GM18499 (cell line): Measurements from ENCODE around the gene MAEA.
"Not testable (repeated sequence)": the region's sequence is repeated elsewhere in the genome, so short reads cannot be mapped to it uniquely, and the experiment has no call there.

ENCODE experiments used
- ATAC-seq: cut with Tn5 transposase; IDR thresholded peaks from one replicate; pipeline ENCODE4 v1.9.1; 2021; ENCODE audit warnings: moderate number of reproducible peaks; ENCODE audit not compliant: insufficient read depth, unreplicated experiment

MAEA gene

GRCh38 chr4:1363513-1363912, 73.8 kb downstream of the MAEA start:
- no peak for ATAC-seq

GRCh38 chr4:1364217-1364616, 74.5 kb downstream of the MAEA start:
- ATAC-seq = no peak

GRCh38 chr4:1364748-1365147, 75.1 kb downstream of the MAEA start:
- no peak for ATAC-seq

- ATAC-seq = no peak
Measured at GRCh38 chr4:1365271-1366178, 75.8 kb downstream of the MAEA start.

- no peak for ATAC-seq
Measured at GRCh38 chr4:1366371-1367229, 76.9 kb downstream of the MAEA start.

GRCh38 chr4:1367230-1367935, 77.7 kb downstream of the MAEA start:
- ATAC-seq = no peak

GRCh38 chr4:1367936-1368289, 78.2 kb downstream of the MAEA start:
- ATAC-seq = no peak

- no peak for ATAC-seq
Measured at GRCh38 chr4:1368421-1369090, 78.9 kb downstream of the MAEA start.

- no peak for ATAC-seq
Measured at GRCh38 chr4:1369091-1369450, 79.4 kb downstream of the MAEA start.

GRCh38 chr4:1369479-1370079, 79.9 kb downstream of the MAEA start:
- ATAC-seq = no peak

GRCh38 chr4:1370321-1371124, 80.8 kb downstream of the MAEA start:
- ATAC-seq = no peak

- no peak for ATAC-seq
Measured at GRCh38 chr4:1371176-1372165, 81.8 kb downstream of the MAEA start.

- ATAC-seq = not testable (repeated sequence)
Measured at GRCh38 chr4:1372576-1372975, 82.9 kb downstream of the MAEA start.

- no peak for ATAC-seq
Measured at GRCh38 chr4:1373892-1374705, 84.4 kb downstream of the MAEA start.

GRCh38 chr4:1374706-1375045, 85.0 kb downstream of the MAEA start:
- no peak for ATAC-seq

- ATAC-seq = no peak
Measured at GRCh38 chr4:1375051-1375721, 85.5 kb downstream of the MAEA start.
